ENCODE results near the gene TBC1D24.
"Not testable (repeated sequence)": the region's sequence is repeated elsewhere in the genome, so short reads cannot be mapped to it uniquely, and the experiment has no call there.

The TBC1D24 gene

DNA sequence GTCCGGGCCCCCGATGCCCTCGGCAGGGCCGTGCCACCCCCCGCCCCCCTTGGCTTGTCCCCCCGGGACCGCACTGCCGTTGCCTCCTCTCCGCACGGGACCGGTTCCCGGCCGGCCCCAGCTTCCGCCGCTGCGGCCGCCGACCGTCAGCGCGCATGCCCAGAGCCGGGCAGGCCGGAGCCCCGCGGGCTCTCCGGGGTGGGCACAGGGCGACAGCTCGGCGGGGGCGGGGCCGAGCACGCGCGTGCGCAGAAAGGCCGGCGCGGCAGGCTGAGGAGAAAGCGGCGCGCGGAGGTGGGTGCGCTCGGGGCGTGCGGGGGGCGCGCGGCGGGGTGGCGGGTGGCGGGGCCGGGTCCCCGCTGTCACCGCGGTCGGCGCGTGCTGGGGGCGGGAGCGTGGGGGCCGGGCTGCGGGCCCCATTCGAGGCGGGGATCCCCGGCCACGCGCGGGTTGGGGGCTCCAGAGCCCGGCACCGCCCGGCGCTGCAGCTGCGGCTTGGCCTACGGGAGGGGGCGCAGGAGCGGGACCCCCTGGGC, at the start of gene TBC1D24:
Gene TBC1D24, plus strand, starts transcription at position 251 of the 536 bp plus-strand sequence. CDS start 21,022 bp downstream, outside the sequence.
- DNase-seq (ENCODE audit: low read depth in 1 of 2, low spot score in 1 of 2) = peak; percentile 47 to 73

- no peak for DNase-seq (ENCODE audit: low read depth in 1 of 2, low spot score in 1 of 2)
Observed at GRCh38 chr16:2425825-2426430, 49.0 kb upstream of the TBC1D24 start.

- no peak for DNase-seq (ENCODE audit: low read depth in 1 of 2, low spot score in 1 of 2)
Observed at GRCh38 chr16:2426941-2427361, 48.0 kb upstream of the TBC1D24 start.

- DNase-seq (ENCODE audit: low read depth in 1 of 2, low spot score in 1 of 2) = no peak
Observed at GRCh38 chr16:2427526-2427925, 47.4 kb upstream of the TBC1D24 start.

DNA sequence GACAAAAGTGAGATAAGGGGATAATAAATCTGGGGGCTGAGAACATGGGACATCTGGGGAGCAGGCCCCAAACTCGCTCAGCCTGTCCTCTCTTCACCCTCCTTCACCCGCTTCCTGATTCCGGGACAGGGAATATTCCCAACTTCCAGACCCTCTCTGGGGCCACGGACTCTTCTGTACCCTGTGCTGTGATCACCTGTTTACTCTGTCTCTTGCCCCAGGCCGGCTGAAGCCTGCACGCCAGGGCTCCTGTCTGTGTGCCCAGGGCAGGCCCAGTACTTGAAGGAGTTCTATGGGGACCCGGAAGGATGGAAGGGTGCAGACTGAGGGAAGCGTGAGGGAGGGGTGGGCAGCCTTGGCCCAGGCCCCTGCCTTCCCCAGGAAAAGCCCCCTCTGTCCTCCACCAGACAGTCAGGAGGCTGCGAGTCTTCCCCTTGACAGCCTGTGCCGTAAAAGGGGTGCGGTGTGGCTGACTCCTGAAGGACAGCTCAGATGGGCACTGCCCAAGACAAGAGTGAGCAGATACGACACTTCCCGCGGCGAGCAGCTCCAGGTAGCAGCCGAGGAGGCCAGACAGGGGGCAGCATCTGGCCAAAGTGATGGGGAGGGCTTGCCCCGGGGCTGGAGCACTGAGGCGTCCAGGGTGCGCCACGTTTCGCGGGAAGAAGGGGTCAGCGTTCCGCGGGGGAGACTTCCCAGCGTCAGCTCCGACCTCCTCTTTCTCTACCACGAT, 46.7 kb upstream of the TBC1D24 start:
- no peak for DNase-seq (ENCODE audit: low read depth in 1 of 2, low spot score in 1 of 2)

DNA sequence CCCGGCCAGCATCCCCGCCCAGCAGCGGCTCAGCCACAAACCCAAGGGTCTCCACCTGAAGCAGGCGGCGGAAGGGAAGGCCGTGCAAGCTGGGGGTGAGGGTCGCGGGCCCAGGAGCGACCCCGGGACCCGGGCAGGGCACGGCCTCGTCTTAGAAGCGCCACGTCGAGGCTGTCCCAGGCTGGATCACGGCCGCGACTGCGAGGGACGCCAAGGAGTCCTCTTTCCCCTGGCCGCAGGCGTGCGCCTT, 46.2 kb upstream of the TBC1D24 start:
- no peak for DNase-seq (ENCODE audit: low read depth in 1 of 2, low spot score in 1 of 2)

- DNase-seq (ENCODE audit: low read depth in 1 of 2, low spot score in 1 of 2) = peak; percentile 95 to 98
Observed at GRCh38 chr16:2429034-2429770, 45.7 kb upstream of the TBC1D24 start, which contains the start of gene CCNF. TSS of gene CCNF (plus strand) at chr16:2429447. CDS start at chr16:2429482, 35 bp downstream.

DNA sequence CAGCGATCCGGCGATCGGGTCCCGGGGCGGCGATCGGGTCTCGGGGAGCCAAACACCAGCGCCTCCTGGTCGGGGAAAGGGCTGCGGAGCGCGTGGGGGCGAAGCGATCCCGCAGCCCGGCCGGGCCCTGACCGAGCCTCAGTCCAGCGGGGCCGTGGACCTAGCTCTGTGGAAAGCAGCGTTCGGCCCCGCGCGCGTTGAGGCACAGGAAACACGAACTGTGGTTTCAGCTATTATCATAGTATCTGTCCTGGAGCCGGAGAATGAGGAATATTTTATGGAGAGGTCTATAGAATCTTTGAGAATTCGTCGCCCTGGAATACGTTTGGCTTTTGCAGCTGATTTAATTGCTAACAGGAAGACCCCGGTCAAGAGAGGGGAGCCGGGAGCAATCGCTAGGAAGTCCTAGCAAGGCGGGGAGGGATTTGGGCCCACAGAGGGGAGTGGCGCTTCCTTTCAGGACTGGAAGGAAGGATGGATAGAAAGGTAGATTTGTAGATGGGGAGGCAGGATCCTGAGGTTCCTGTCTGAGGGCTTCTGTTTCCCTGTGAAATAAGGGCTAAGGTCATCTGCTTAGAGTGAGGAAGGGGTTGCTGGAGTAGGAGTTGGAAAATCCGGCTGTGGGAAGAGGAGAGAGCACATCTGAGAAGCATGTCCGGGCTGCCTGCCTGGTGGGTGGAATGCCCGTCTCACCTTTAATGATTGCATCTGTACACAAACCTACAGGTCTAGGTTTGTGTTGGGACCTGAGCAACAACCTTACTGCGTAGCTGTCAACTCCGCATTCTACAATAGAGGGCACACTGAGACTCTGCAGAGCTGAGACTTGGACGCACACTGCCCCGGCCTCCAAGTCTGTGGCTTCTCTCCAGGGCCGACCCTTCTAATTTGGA, 44.9 kb upstream of the TBC1D24 start:
- DNase-seq (ENCODE audit: low read depth in 1 of 2, low spot score in 1 of 2) = no peak

DNA sequence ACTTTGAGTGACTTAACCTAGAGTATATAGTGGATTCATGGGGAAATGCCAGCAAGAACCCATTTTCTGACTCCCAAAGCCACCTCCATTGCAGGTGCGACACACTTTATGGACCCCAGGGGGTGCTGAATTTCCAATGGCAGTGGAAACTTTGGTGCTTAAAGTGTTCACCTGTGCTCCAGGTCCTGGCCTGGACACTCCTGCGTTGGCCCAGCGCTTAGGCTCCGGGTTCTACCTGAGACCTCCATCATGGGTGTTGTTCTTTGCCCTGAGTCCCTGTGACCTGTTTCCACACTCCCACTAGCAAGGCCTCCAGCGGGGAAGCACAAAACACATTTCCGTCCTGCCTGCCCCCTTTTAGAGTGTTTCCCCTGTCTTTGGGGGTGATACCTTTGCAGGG, 42.6 kb upstream of the TBC1D24 start:
- DNase-seq (ENCODE audit: low read depth in 1 of 2, low spot score in 1 of 2) = no peak

DNA sequence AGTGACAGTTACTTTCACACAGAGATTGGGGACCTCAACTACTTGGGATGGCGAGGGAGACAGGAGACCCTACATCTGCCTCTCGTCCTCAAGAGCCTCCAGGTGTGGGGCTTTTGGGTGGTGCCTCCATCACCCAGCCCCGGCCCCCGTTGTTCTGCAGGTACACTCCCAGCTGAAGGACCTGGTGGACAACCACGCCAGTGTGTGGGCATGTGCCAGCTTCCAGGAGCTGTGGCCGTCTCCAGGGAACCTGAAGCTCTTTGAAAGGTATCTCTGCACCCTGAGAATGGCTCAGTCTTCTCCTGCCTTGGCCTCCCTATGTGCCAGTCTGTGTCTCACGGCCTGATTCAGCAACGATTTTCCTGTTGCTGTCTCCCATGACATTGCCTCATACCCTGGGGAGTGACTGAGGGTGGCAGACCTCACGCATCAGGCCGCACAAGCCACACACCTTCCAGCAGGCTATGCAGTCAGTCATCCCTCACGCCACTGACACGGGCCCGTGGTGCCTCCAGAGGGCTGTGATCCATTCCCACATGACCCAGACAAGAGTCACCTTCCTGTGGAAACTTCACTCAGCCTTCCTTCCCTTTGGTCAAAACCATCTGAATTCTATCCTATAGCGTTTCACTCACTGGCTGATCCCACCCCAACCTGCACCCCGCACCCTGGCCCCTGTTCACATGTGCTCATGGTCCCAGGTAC, 42.0 kb upstream of the TBC1D24 start:
- DNase-seq (ENCODE audit: low read depth in 1 of 2, low spot score in 1 of 2) = no peak

DNA sequence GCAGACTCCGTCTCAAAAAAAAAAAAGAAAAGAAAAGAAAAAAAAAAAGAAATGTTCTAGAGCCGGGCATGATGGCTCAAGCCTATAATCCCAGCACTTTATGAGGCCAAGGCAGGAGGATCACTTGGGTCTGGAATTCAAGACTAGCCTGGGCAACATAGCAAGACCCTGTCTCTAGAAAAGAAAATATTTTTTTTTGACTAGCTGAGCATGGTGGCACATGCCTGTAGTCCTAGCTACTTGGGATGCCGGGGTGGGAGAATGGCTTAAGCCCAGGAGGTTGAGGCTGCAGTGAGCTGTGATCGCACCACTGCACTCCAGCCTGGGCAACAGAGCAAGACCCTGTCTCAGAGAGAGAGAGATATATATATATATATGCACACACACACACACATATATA, 39.7 kb upstream of the TBC1D24 start:
- not testable (repeated sequence) for DNase-seq (ENCODE audit: low read depth in 1 of 2, low spot score in 1 of 2)

DNA sequence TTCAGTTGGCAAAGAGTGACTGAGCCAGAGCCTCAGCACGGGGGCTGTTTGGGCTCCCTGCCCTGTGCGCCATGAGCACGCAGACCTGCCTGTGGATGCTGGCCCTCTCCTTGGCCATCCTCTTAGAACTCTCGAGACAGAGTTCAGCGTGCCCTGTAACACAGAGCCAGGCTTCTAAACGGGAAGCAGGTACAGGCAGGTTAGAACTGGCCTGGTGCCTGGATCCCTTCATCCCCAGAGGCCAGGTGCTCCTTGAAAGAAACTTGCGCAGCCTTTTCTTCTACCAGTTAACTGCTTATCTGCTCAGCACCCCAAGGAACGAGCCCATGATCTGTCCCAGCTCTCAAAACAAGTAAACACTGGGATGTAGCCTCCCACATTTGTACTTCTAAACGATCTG, 38.8 kb upstream of the TBC1D24 start:
- DNase-seq (ENCODE audit: low read depth in 1 of 2, low spot score in 1 of 2) = no peak

DNA sequence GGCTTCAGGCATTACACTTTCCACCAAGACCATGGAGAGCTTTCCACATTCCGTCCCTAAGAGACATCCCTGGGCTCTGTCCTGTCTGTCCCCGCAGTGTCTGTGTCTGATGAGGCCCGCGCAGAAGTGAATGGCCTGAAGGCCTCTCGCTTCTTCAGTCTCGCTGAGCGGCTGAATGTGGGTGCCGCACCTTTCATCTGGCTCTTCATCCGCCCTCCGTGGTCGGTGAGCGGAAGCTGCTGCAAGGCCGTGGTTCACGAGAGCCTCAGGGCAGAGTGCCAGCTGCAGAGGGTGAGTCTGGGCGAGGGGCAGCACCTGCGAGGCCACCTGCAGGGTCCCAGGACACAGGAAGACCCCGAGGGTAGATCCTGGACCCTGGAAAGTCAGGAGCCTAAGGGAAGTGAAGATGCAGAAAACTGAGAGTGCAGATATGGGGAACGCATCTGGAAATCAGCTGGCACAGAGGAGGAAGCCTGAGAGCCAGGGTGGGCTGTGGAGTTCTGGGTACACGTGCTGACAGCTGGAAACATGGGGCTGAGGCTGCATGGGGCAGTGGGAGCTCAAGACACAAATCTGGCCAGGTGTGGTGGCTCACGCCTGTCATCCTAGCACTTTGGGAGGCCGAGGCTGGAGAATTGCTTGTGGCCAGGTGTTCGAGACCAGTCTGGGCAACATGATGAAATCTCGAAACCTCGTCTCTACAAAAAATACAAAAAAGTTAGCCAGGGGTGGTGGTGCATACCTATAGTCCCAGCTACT, 37.7 kb upstream of the TBC1D24 start:
- DNase-seq (ENCODE audit: low read depth in 1 of 2, low spot score in 1 of 2) = no peak

GRCh38 chr16:2438121-2438520, 36.8 kb upstream of the TBC1D24 start:
- no peak for DNase-seq (ENCODE audit: low read depth in 1 of 2, low spot score in 1 of 2)

- no peak for DNase-seq (ENCODE audit: low read depth in 1 of 2, low spot score in 1 of 2)
Observed at GRCh38 chr16:2439598-2439997, 35.3 kb upstream of the TBC1D24 start.

- DNase-seq (ENCODE audit: low read depth in 1 of 2, low spot score in 1 of 2) = not testable (repeated sequence)
Observed at GRCh38 chr16:2441143-2441804, 33.7 kb upstream of the TBC1D24 start.

GRCh38 chr16:2443555-2443954, 31.4 kb upstream of the TBC1D24 start:
- no peak for DNase-seq (ENCODE audit: low read depth in 1 of 2, low spot score in 1 of 2)

GRCh38 chr16:2447920-2448583, 26.9 kb upstream of the TBC1D24 start:
- no peak for DNase-seq (ENCODE audit: low read depth in 1 of 2, low spot score in 1 of 2)

DNA sequence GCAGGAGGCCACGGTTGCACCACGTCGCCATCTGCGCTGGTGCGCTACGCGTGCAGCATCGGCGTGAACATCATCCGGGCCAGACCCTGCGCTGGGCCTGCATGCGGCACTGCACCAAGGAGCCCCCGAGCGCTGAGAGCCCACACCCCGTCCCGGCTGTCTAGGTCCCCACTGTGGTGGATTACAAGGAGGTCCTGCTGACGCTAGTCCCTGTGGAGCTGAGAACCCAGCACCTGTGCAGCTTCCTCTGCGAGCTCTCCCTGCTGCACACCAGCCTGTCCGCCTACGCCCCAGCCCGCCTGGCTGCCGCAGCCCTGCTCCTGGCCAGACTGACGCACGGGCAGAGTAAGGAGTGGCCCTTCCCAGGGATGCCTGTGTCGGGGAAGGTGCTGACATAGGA, 25.8 kb upstream of the TBC1D24 start:
- DNase-seq (ENCODE audit: low read depth in 1 of 2, low spot score in 1 of 2) = no peak

Data from activated T-helper 1 cell treated with anti-CD3 and anti-CD28 coated beads, Interleukin-2, amount 50 U/mL, for 16 hours (primary cell).